Trophoblast cell (in vitro differentiated cells and primary cell): Measurements from ENCODE around the gene SUPT7L.

Experiments used
- DNase-seq, 2 donors: peaks; one replicate each; pipeline ENCODE4 v3.0.0-alpha.2; 2016
- H2AFZ ChIP-seq: 2 replicates; pipeline ENCODE4 v1.6.1; 2013; ENCODE audit warnings: low read length, moderate library complexity, mild to moderate bottlenecking; ENCODE audit not compliant: insufficient read depth, poor library complexity
- H2AK5ac ChIP-seq: 2 replicates; pipeline ENCODE4 v1.6.1; 2013; ENCODE audit warnings: mild to moderate bottlenecking, low read length
- H2BK120ac ChIP-seq: 2 replicates; pipeline ENCODE4 v1.6.1; 2013; ENCODE audit warnings: low read length, mild to moderate bottlenecking, moderate library complexity; ENCODE audit not compliant: insufficient read depth, poor library complexity
- H2BK12ac ChIP-seq: 2 replicates; pipeline ENCODE4 v1.6.1; 2013; ENCODE audit warnings: mild to moderate bottlenecking, low read length, moderate library complexity
- H2BK5ac ChIP-seq: 2 replicates; pipeline ENCODE4 v1.6.1; 2013; ENCODE audit warnings: low read length, low read depth, moderate library complexity, mild to moderate bottlenecking; ENCODE audit not compliant: poor library complexity
- H3K14ac ChIP-seq: 2 replicates; pipeline ENCODE4 v1.6.1; 2013; ENCODE audit warnings: mild to moderate bottlenecking, low read length
- H3K18ac ChIP-seq: 2 replicates; pipeline ENCODE4 v1.6.1; 2013; ENCODE audit warnings: mild to moderate bottlenecking, low read length
- H3K23ac ChIP-seq: 2 replicates; pipeline ENCODE4 v1.6.1; 2013; ENCODE audit warnings: low read length
- H3K27ac ChIP-seq: 2 replicates; pipeline ENCODE4 v1.5.1; 2013; ENCODE audit warnings: low read depth, mild to moderate bottlenecking, inconsistent platforms, low read length, moderate library complexity
- H3K27me3 ChIP-seq: 2 replicates; pipeline ENCODE4 v1.6.1; 2013; ENCODE audit warnings: inconsistent platforms, mild to moderate bottlenecking, low read length, moderate library complexity; ENCODE audit not compliant: insufficient read depth
- H3K36me3 ChIP-seq, 2 experiments: 1 replicate in 1 of 2; 2 replicates in 1 of 2; pipeline ENCODE4 v1.6.1; 2013; ENCODE audit warnings: low read length in 2 of 2, mild to moderate bottlenecking in 2 of 2, moderate library complexity in 1 of 2; ENCODE audit not compliant: insufficient read depth in 2 of 2, control insufficient read depth in 1 of 2
- H3K4ac ChIP-seq: 2 replicates; pipeline ENCODE4 v1.6.1; 2013; ENCODE audit warnings: low read depth, mild to moderate bottlenecking, low read length, moderate library complexity
- H3K4me1 ChIP-seq, 2 experiments: 1 replicate in 1 of 2; 2 replicates in 1 of 2; pipeline ENCODE4 v1.6.1; 2013; ENCODE audit warnings: low read length in 2 of 2, mild to moderate bottlenecking in 2 of 2, moderate library complexity in 1 of 2; ENCODE audit not compliant: insufficient read depth in 2 of 2, control insufficient read depth in 1 of 2
- H3K4me2 ChIP-seq: 2 replicates; pipeline ENCODE4 v1.6.1; 2013; ENCODE audit warnings: inconsistent platforms, mild to moderate bottlenecking, low read length, moderate library complexity
- H3K4me3 ChIP-seq: 2 replicates; pipeline ENCODE4 v1.5.1; 2013; ENCODE audit warnings: mild to moderate bottlenecking, low read depth, low read length, inconsistent platforms
- H3K79me1 ChIP-seq: one replicate; pipeline ENCODE4 v1.6.1; 2013; ENCODE audit warnings: low read length
- H3K79me2 ChIP-seq: 2 replicates; pipeline ENCODE4 v1.6.1; 2013; ENCODE audit warnings: low read length, mild to moderate bottlenecking; ENCODE audit not compliant: control insufficient read depth, insufficient read depth, poor library complexity
- H3K9ac ChIP-seq: 2 replicates; pipeline ENCODE4 v1.6.1; 2013; ENCODE audit warnings: mild to moderate bottlenecking, low read length
- H3K9me3 ChIP-seq: 2 replicates; pipeline ENCODE4 v1.6.1; 2013; ENCODE audit warnings: low read depth, mild to moderate bottlenecking, control low read depth, inconsistent platforms, low read length; ENCODE audit not compliant: insufficient read depth
- H4K12ac ChIP-seq: 2 replicates; pipeline ENCODE4 v1.6.1; 2013; ENCODE audit warnings: low read depth, mild to moderate bottlenecking, low read length, moderate library complexity
- H4K8ac ChIP-seq: 2 replicates; pipeline ENCODE4 v1.6.1; 2013; ENCODE audit warnings: low read depth, mild to moderate bottlenecking, low read length, moderate library complexity
- H4K91ac ChIP-seq: one replicate; pipeline ENCODE4 v1.6.1; 2013; ENCODE audit warnings: low read depth, mild to moderate bottlenecking, low read length, moderate library complexity
- WGBS: extraction: QIAGEN DNeasy Blood & Tissue Kit; methylation state at CpG from one replicate; pipeline ENCODE4 v1.1.7; 2013; ENCODE audit warnings: missing lambda C conversion rate; ENCODE audit not compliant: insufficient read length, insufficient coverage; ENCODE audit errors: extremely low coverage; 5-methylcytosine and 5-hydroxymethylcytosine counted together

Gene SUPT7L

DNA sequence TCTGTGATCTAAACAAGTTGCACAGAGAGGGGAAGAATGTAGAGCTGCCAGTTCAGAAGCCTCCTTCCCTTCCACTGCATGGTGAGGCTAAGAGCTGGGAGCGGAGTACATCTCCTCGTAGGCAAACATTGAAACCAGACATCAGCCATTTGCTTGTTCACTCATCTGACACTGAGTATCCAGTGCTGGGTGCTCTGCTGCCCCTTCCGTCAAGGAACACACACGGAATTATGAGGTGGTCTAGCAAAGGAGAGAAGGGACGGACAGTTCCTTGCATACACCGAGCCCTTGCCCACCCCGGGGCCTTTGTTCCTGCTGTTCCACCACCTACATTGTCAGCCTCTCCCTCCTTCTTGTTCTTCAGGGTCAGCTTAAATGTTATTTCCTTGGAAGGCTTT is 44.8 kb upstream of the SUPT7L start:
- Histone ChIP-seq H3K27me3 (no peaks in the 10 kb centered on the region), H4K12ac (no peak overlapping the region), H2AK5ac (no peak overlapping the region), H3K9me3 (no peaks in the 10 kb centered on the region), H3K36me3 (no peaks in the 10 kb centered on the region), H3K79me2 (no peaks in the 10 kb centered on the region), H4K91ac (no peak overlapping the region), H3K4ac (no peak overlapping the region), H3K9ac (no peak overlapping the region), H3K18ac (no peak overlapping the region), H3K14ac (no peak overlapping the region), H3K79me1 (peaks cover 3% of the 10 kb centered on the region), H2BK120ac (no peak overlapping the region), H2BK5ac (no peak overlapping the region), H3K27ac (no peak overlapping the region), H2AFZ (no peak overlapping the region), H2BK12ac (no peak overlapping the region), H3K4me1 (peaks cover 4 to 8% of the 10 kb centered on the region in 2 experiments), H3K4me3 (no peak overlapping the region), H4K8ac (no peak overlapping the region), H3K4me2 (no peak overlapping the region), H3K23ac (no peak overlapping the region)
- WGBS = no CpG with 5 or more reads among the region's 7 CpGs
- DNase-seq = no peak

GRCh38 chr2:27707462-27708256 is 44.2 kb upstream of the SUPT7L start:
- Histone ChIP-seq H3K9me3 (no peaks in the 10 kb centered on the region), H2BK5ac (no peak overlapping the region), H3K14ac (no peak overlapping the region), H3K4ac (no peak overlapping the region), H3K27ac (no peak overlapping the region), H3K18ac (no peak overlapping the region), H2AK5ac (no peak overlapping the region), H3K4me3 (no peak overlapping the region), H3K36me3 (no peaks in the 10 kb centered on the region), H3K9ac (no peak overlapping the region), H3K79me1 (peaks cover 3% of the 10 kb centered on the region), H3K4me2 (no peak overlapping the region), H3K23ac (no peak overlapping the region), H2AFZ (no peak overlapping the region), H4K91ac (no peak overlapping the region), H4K12ac (no peak overlapping the region), H3K79me2 (no peaks in the 10 kb centered on the region), H3K4me1 (peaks cover 4 to 8% of the 10 kb centered on the region in 2 experiments), H2BK120ac (no peak overlapping the region), H2BK12ac (no peak overlapping the region), H3K27me3 (no peaks in the 10 kb centered on the region), H4K8ac (no peak overlapping the region)
- no peak for DNase-seq
- no CpG with 5 or more reads among the region's 9 CpGs for WGBS

- Histone ChIP-seq H2BK120ac (no peak overlapping the region), H3K18ac (peak overlapping the region; percentile 41), H3K27me3 (no peaks in the 10 kb centered on the region), H3K9ac (no peak overlapping the region), H3K4me2 (no peak overlapping the region), H3K4me1 (peaks cover 4 to 6% of the 10 kb centered on the region in 2 experiments), H3K27ac (no peak overlapping the region), H2BK5ac (no peak overlapping the region), H3K36me3 (no peaks in the 10 kb centered on the region), H3K79me2 (no peaks in the 10 kb centered on the region), H4K12ac (no peak overlapping the region), H4K91ac (peak overlapping the region; percentile 77), H2AK5ac (no peak overlapping the region), H3K4me3 (no peak overlapping the region), H4K8ac (no peak overlapping the region), H2AFZ (no peak overlapping the region), H3K9me3 (no peaks in the 10 kb centered on the region), H2BK12ac (peak overlapping the region; percentile 64), H3K79me1 (peaks cover 3% of the 10 kb centered on the region), H3K14ac (peak overlapping the region; percentile 39), H3K4ac (peak overlapping the region; percentile 24), H3K23ac (no peak overlapping the region)
- no CpG with 5 or more reads among the region's 4 CpGs for WGBS
- DNase-seq = peak in 1 of 2 donors; percentile 10
These were observed 42.6 kb upstream of the SUPT7L start for GRCh38 chr2:27705851-27706622.

DNA sequence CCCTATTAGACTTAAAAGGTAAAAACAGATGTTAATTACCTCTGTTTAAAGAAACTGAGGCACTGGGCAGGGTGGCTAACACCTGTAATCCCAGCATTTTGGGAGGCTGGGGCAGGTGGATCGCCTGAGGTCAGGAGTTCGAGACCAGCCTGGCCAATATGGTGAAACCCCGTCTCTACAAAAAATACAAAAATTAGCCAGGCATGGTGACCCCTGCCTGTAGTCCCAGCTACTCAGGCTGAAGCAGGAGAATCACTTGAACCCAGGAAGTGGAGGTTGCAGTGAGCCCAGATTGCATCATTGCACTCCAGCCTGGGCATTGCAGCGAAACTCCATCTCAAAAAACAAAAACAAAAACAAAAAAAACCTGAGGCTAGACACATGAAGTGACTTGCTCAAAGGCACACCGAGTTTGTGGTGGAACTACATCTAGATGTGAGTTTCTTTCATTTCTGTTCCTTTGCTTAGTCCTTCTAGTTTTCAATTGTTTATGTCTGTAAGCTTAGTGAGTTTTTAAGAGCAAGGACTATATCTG is 41.0 kb upstream of the SUPT7L start:
- no peak overlapping the region for H3K14ac ChIP-seq
- no peak overlapping the region for H4K91ac ChIP-seq
- no peak overlapping the region for H2AFZ ChIP-seq
- no peak overlapping the region for H4K12ac ChIP-seq
- WGBS = no CpG with 5 or more reads among the region's 5 CpGs
- no peak overlapping the region for H3K9ac ChIP-seq
- H3K27me3 ChIP-seq = no peaks in the 10 kb centered on the region
- H3K4ac ChIP-seq = no peak overlapping the region
- no peaks in the 10 kb centered on the region for H3K36me3 ChIP-seq
- H3K23ac ChIP-seq = no peak overlapping the region
- H3K79me2 ChIP-seq = no peaks in the 10 kb centered on the region
- no peak overlapping the region for H2BK5ac ChIP-seq
- H4K8ac ChIP-seq = no peak overlapping the region
- H3K9me3 ChIP-seq = no peaks in the 10 kb centered on the region
- DNase-seq = no peak
- H2AK5ac ChIP-seq = no peak overlapping the region
- no peak overlapping the region for H3K18ac ChIP-seq
- H2BK120ac ChIP-seq = no peak overlapping the region
- no peak overlapping the region for H3K4me2 ChIP-seq
- H3K79me1 ChIP-seq = peaks cover 3% of the 10 kb centered on the region
- peaks cover 3 to 4% of the 10 kb centered on the region in 2 experiments for H3K4me1 ChIP-seq
- no peak overlapping the region for H3K27ac ChIP-seq
- no peak overlapping the region for H2BK12ac ChIP-seq
- H3K4me3 ChIP-seq = no peak overlapping the region
